H9 (cell line): ENCODE measurements around the gene HNF1A. TPM values are rescaled to one million over a fixed set of nuclear protein-coding genes. Genes with fewer than 3 reads are reported as not detected.

Experiments
- DNase-seq: peaks from one replicate; pipeline ENCODE4 v3.0.0-alpha.2; 2017
- H2AFZ ChIP-seq: one replicate; pipeline ENCODE4 v1.6.1; 2013; ENCODE audit warnings: mild to moderate bottlenecking, low read length, control low read depth, moderate library complexity
- H2AK5ac ChIP-seq: 2 replicates; pipeline ENCODE4 v1.6.1; 2013; ENCODE audit warnings: low read length, control low read depth, mixed read lengths; ENCODE audit not compliant: insufficient read length
- H2BK120ac ChIP-seq: one replicate; pipeline ENCODE4 v1.6.1; 2013; ENCODE audit warnings: low read depth, mild to moderate bottlenecking, low read length, control low read depth, inconsistent platforms; ENCODE audit not compliant: poor library complexity, severe bottlenecking
- H2BK12ac ChIP-seq: 2 replicates; pipeline ENCODE4 v1.6.1; 2013; ENCODE audit warnings: low read length, control low read depth, mixed read lengths, low read depth; ENCODE audit not compliant: insufficient read length
- H2BK15ac ChIP-seq: 2 replicates; pipeline ENCODE4 v1.6.1; 2013; ENCODE audit warnings: low read depth, low read length, control low read depth
- H2BK20ac ChIP-seq: one replicate; pipeline ENCODE4 v1.6.1; 2013; ENCODE audit warnings: low read depth, mild to moderate bottlenecking, low read length, control low read depth, inconsistent platforms; ENCODE audit not compliant: poor library complexity, severe bottlenecking
- H2BK5ac ChIP-seq: 2 replicates; pipeline ENCODE4 v1.6.1; 2013; ENCODE audit warnings: low read length, control low read depth, mixed read lengths; ENCODE audit not compliant: insufficient read length
- H3K14ac ChIP-seq: 2 replicates; pipeline ENCODE4 v1.6.1; 2013; ENCODE audit warnings: low read length, control low read depth; ENCODE audit not compliant: insufficient read depth
- H3K18ac ChIP-seq: 2 replicates; pipeline ENCODE4 v1.6.1; 2013; ENCODE audit warnings: low read depth, mild to moderate bottlenecking, mixed read lengths, low read length, control low read depth; ENCODE audit not compliant: insufficient read length
- H3K23ac ChIP-seq: 2 replicates; pipeline ENCODE4 v1.6.1; 2013; ENCODE audit warnings: low read length, control low read depth, mixed read lengths, low read depth; ENCODE audit not compliant: insufficient read length
- H3K23me2 ChIP-seq: 2 replicates; pipeline ENCODE4 v1.6.1; 2013; ENCODE audit warnings: low read depth, mild to moderate bottlenecking, mixed read lengths, low read length, control low read depth; ENCODE audit not compliant: insufficient read length, poor library complexity, severe bottlenecking
- H3K27ac ChIP-seq: 2 replicates; pipeline ENCODE4 v1.5.1; 2013; ENCODE audit warnings: low read length, control low read depth, mixed read lengths, low read depth; ENCODE audit not compliant: insufficient read length
- H3K27me3 ChIP-seq: 2 replicates; pipeline ENCODE4 v1.6.1; 2013; ENCODE audit warnings: low read length, control low read depth, inconsistent platforms; ENCODE audit not compliant: insufficient read depth
- H3K4ac ChIP-seq: 2 replicates; pipeline ENCODE4 v1.6.1; 2013; ENCODE audit warnings: low read depth, mild to moderate bottlenecking, control low read depth, inconsistent platforms, low read length, moderate library complexity
- H3K4me1 ChIP-seq: 2 replicates; pipeline ENCODE4 v1.6.1; 2013; ENCODE audit warnings: low read length, control low read depth, inconsistent platforms; ENCODE audit not compliant: insufficient read depth
- H3K4me2 ChIP-seq: 2 replicates; pipeline ENCODE4 v1.6.1; 2013; ENCODE audit warnings: low read length, control low read depth, mixed read lengths; ENCODE audit not compliant: insufficient read length, insufficient read depth
- H3K56ac ChIP-seq: 2 replicates; pipeline ENCODE4 v1.6.1; 2013; ENCODE audit warnings: low read depth, mild to moderate bottlenecking, mixed read lengths, low read length, control low read depth; ENCODE audit not compliant: insufficient read length
- H3K79me1 ChIP-seq: 2 replicates; pipeline ENCODE4 v1.6.1; 2013; ENCODE audit warnings: low read depth, mild to moderate bottlenecking, moderate library complexity, low read length, control low read depth, inconsistent platforms; ENCODE audit not compliant: insufficient read depth, poor library complexity, severe bottlenecking
- H3K79me2 ChIP-seq: 2 replicates; pipeline ENCODE4 v1.6.1; 2013; ENCODE audit warnings: low read length, control low read depth, inconsistent platforms; ENCODE audit not compliant: insufficient read depth
- H3K9ac ChIP-seq: 2 replicates; pipeline ENCODE4 v1.6.1; 2013; ENCODE audit warnings: low read length, control low read depth, mixed read lengths; ENCODE audit not compliant: insufficient read length; ENCODE audit errors: extremely low read depth
- H3K9me3 ChIP-seq: one replicate; pipeline ENCODE4 v1.6.1; 2013; ENCODE audit warnings: low read depth, low read length, inconsistent platforms; ENCODE audit not compliant: control insufficient read depth
- H3T11ph ChIP-seq: one replicate; pipeline ENCODE4 v1.6.1; 2013; ENCODE audit warnings: mild to moderate bottlenecking, low read length, control low read depth, inconsistent platforms
- H4K20me1 ChIP-seq: one replicate; pipeline ENCODE4 v1.6.1; 2013; ENCODE audit not compliant: control insufficient read depth, insufficient read length, insufficient read depth
- H4K5ac ChIP-seq: 2 replicates; pipeline ENCODE4 v1.6.1; 2013; ENCODE audit warnings: low read depth, mild to moderate bottlenecking, mixed read lengths, low read length, control low read depth; ENCODE audit not compliant: insufficient read length
- H4K8ac ChIP-seq: replicated peaks from 2 replicates; pipeline ENCODE4 v1.6.1; 2013; ENCODE audit warnings: low read length, control low read depth, mixed read lengths, low read depth; ENCODE audit not compliant: insufficient read length
- H4K91ac ChIP-seq: 2 replicates; pipeline ENCODE4 v1.6.1; 2013; ENCODE audit warnings: low read depth, mild to moderate bottlenecking, moderate library complexity, mixed read lengths, low read length, control low read depth; ENCODE audit not compliant: insufficient read length
- H3K27ac Mint-ChIP-seq, 3 experiments: 2 replicates in 2 of 3; 3 replicates in 1 of 3; pipeline ENCODE4 v1.8.0; 2020 to 2021; ENCODE audit warnings: mixed read lengths in 3 of 3, mild to moderate bottlenecking in 1 of 3, moderate library complexity in 1 of 3
- H3K27me3 Mint-ChIP-seq: 2 replicates; pipeline ENCODE4 v1.8.0; 2021; ENCODE audit warnings: low read depth, mild to moderate bottlenecking, moderate library complexity, mixed read lengths
- H3K36me3 Mint-ChIP-seq, 3 experiments: 2 replicates in 2 of 3; 3 replicates in 1 of 3; pipeline ENCODE4 v1.8.0; 2020 to 2021; ENCODE audit warnings: low read depth in 3 of 3, mixed read lengths in 3 of 3; ENCODE audit not compliant: insufficient read depth in 1 of 3
- H3K4me1 Mint-ChIP-seq, 2 experiments: 2 replicates each; pipeline ENCODE4 v1.8.0; 2020; ENCODE audit warnings: mixed read lengths in 2 of 2
- H3K4me3 Mint-ChIP-seq, 2 experiments: 2 replicates in 1 of 2; 3 replicates in 1 of 2; pipeline ENCODE4 v1.8.0; 2020 to 2021; ENCODE audit warnings: mild to moderate bottlenecking in 2 of 2, mixed read lengths in 2 of 2, moderate library complexity in 1 of 2
- H3K9me3 Mint-ChIP-seq, 2 experiments: 2 replicates in 1 of 2; 3 replicates in 1 of 2; pipeline ENCODE4 v1.8.0; 2020; ENCODE audit warnings: mild to moderate bottlenecking in 2 of 2, mixed read lengths in 2 of 2, moderate library complexity in 1 of 2
- CTCF ChIP-seq: fragments of 200-600 bp; sonication (generic); conservative IDR thresholded peaks from 3 replicates; pipeline ENCODE4 v1.8.0; 2021; ENCODE audit warnings: antibody characterized with exemption, mild to moderate bottlenecking
- WGBS: extraction: QIAGEN DNeasy Blood & Tissue Kit; methylation state at CpG from one replicate; pipeline ENCODE4 v1.1.7; 2013; ENCODE audit warnings: missing lambda C conversion rate, low lambda C conversion rate, mixed read lengths; ENCODE audit not compliant: insufficient read length; ENCODE audit errors: extremely low coverage; 5-methylcytosine and 5-hydroxymethylcytosine counted together
- total RNA-seq: library from RNA; stranded (reverse); gene quantifications from 2 replicates; pipeline ENCODE4 v1.2.1, GENCODE V29; 2021

HNF1A gene
- total RNA-seq, 1 experiment from 2014 or later, result not detected

- Mint-ChIP-seq H3K4me1 (peaks cover 6 to 10% of the 10 kb centered on the region in 2 experiments), H3K27me3 (no peaks in the 10 kb centered on the region), H3K9me3 (no peaks in the 10 kb centered on the region), H3K36me3 (peaks cover 19 to 32% (median 32%) of the 10 kb centered on the region in 3 experiments), H3K4me3 (no peak overlapping the region), H3K27ac (no peak overlapping the region)
- H3K79me2 ChIP-seq, result no peaks in the 10 kb centered on the region
- H3K4me1 ChIP-seq, result no peaks in the 10 kb centered on the region
- H4K5ac ChIP-seq, result no peak overlapping the region
- no peak overlapping the region for H3K4ac ChIP-seq
- H3K27me3 ChIP-seq, result no peaks in the 10 kb centered on the region
- H3K9me3 ChIP-seq, result no peaks in the 10 kb centered on the region
- H3K9ac ChIP-seq, result no peak overlapping the region
- no peaks in the 10 kb centered on the region for H4K20me1 ChIP-seq
- no peak overlapping the region for H4K91ac ChIP-seq
- H3K27ac ChIP-seq, result no peak overlapping the region
- no peak overlapping the region for H2AK5ac ChIP-seq
- H2BK15ac ChIP-seq, result no peak overlapping the region
- no peak overlapping the region for H4K8ac ChIP-seq
- H2BK20ac ChIP-seq, result no peak overlapping the region
- no peak overlapping the region for H3T11ph ChIP-seq
- no peak overlapping the region for H2BK5ac ChIP-seq
- no peak overlapping the region for H3K56ac ChIP-seq
- H2AFZ ChIP-seq, result no peak overlapping the region
- H2BK12ac ChIP-seq, result no peak overlapping the region
- H3K23ac ChIP-seq, result no peak overlapping the region
- no peaks in the 10 kb centered on the region for H3K79me1 ChIP-seq
- H2BK120ac ChIP-seq, result no peak overlapping the region
- no peak for DNase-seq
- H3K23me2 ChIP-seq, result no peaks in the 10 kb centered on the region
- no peak overlapping the region for H3K14ac ChIP-seq
- no peak for TF ChIP-seq CTCF
- no CpG with 5 or more reads among the region's 11 CpGs for WGBS
- H3K18ac ChIP-seq, result no peak overlapping the region
- no peak overlapping the region for H3K4me2 ChIP-seq
Observed at GRCh38 chr12:121000530-121000929, 22.2 kb downstream of the HNF1A start.
